ENCODE measurements around the gene HID1.

GRCh38 chr17:75012346-75013091 is 40.0 kb upstream of the HID1 start, which contains the start of gene MRPL58:
- TF ChIP-seq ZNF114 (CRISPR knock-in tag; IDR thresholded peaks at IDR 0.05) (no peak), EZH2 (IDR thresholded peaks at IDR 0.05; ENCODE audit: low read depth, unreplicated experiment) (no peak), CTCF (conservative IDR thresholded peaks at IDR 0.05; ENCODE audit: low read depth in 2 of 2) (peak in 1 of 2 experiments; percentile 30; a peak in 1 of 4 replicates), POLR2AphosphoS5 (IDR thresholded peaks at IDR 0.05; ENCODE audit: low read depth) (peak; percentile 89)

Measured in GM23338 (cell line).